Gastrocnemius medialis (tissue), 4 donors: ENCODE results near the gene PLCG2.

Experiments used
- POLR2A ChIP-seq, 2 donors: fragments of 450-650 bp; IDR thresholded peaks; one replicate each; pipeline ENCODE4 v1.6.1; 2017; ENCODE audit warnings: antibody characterized with exemption in 2 of 2, mild to moderate bottlenecking in 2 of 2, moderate library complexity in 2 of 2
- TF ChIP-seq, protein P1 (sequence below), 5 experiments: fragments of 450-650 bp in 3 of 5; fragments of 200-600 bp in 2 of 5; sonication (generic) in 2 of 5; IDR thresholded peaks in 4 of 5; conservative IDR thresholded peaks in 1 of 5; 1 replicate in 4 of 5; 2 replicates in 1 of 5; pipeline ENCODE4 v1.5.1; 2016 to 2019; ENCODE audit warnings: antibody characterized with exemption in 5 of 5, mild to moderate bottlenecking in 3 of 5, moderate library complexity in 3 of 5

- TF ChIP-seq, protein P1, sequence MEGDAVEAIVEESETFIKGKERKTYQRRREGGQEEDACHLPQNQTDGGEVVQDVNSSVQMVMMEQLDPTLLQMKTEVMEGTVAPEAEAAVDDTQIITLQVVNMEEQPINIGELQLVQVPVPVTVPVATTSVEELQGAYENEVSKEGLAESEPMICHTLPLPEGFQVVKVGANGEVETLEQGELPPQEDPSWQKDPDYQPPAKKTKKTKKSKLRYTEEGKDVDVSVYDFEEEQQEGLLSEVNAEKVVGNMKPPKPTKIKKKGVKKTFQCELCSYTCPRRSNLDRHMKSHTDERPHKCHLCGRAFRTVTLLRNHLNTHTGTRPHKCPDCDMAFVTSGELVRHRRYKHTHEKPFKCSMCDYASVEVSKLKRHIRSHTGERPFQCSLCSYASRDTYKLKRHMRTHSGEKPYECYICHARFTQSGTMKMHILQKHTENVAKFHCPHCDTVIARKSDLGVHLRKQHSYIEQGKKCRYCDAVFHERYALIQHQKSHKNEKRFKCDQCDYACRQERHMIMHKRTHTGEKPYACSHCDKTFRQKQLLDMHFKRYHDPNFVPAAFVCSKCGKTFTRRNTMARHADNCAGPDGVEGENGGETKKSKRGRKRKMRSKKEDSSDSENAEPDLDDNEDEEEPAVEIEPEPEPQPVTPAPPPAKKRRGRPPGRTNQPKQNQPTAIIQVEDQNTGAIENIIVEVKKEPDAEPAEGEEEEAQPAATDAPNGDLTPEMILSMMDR (IDR thresholded peaks at IDR 0.05 in 4 of 5, conservative IDR thresholded peaks at IDR 0.05 in 1 of 5), result no peak
- TF ChIP-seq POLR2A (IDR thresholded peaks at IDR 0.05), result no peak
Measured at GRCh38 chr16:82002831-82003230, 223.7 kb downstream of the PLCG2 start.
